RWPE1 (cell line): ENCODE results near the gene PER1.
A peak's percentile ranks its signal among the peaks of the same experiment; 100 is the strongest.

Experiments
- CTCF ChIA-PET: fragments of 350-600 bp; sonication (Branson Sonifier 250); formaldehyde crosslinking; extraction: SDS; loops from one replicate; lab custom pipeline; 2021; lab: Yijun Ruan, JAX
- POLR2A ChIA-PET: fragments of 400-600 bp; formaldehyde crosslinking; extraction: SDS; loops from one replicate; lab custom pipeline; 2020; ENCODE audit warnings: antibody characterized with exemption; ENCODE audit not compliant: low non-redundant PET; lab: Yijun Ruan, JAX
- DNase-seq: peaks from one replicate; pipeline ENCODE4 v3.0.0; 2012; ENCODE audit warnings: low spot score
- H3K27ac ChIP-seq: fragments of 450-650 bp; 2 replicates; pipeline ENCODE4 v1.5.1; 2017
- CTCF ChIP-seq: fragments of 450-650 bp; conservative IDR thresholded peaks from 2 replicates; pipeline ENCODE4 v1.5.1; 2017; ENCODE audit warnings: low read depth, mild to moderate bottlenecking

PER1 gene

GRCh38 chr17:8119581-8120519 is 32.4 kb downstream of the PER1 start:
- ChIA-PET CTCF (interaction anchor here (0.7 to 5.0 kb wide), 16 partner anchors 10 to 432 kb away, joined by 3 to 48 read pairs (median 4); partner anchors contain the start of genes ALOX12B and WRAP53), POLR2A (no interaction called here)
- peak overlapping the region; percentile 90 for H3K27ac ChIP-seq
- DNase-seq, result no peak
- TF ChIP-seq CTCF, result no peak

GRCh38 chr17:8118769-8119580 is 33.2 kb downstream of the PER1 start:
- POLR2A ChIA-PET, result no interaction called here
- CTCF ChIA-PET, result interaction anchor here (0.7 to 5.0 kb wide), 16 partner anchors 9 to 431 kb away, joined by 3 to 48 read pairs (median 5); partner anchors contain the start of genes ALOX12B and WRAP53
- peak; percentile 91 for TF ChIP-seq CTCF
- DNase-seq, result peak; percentile 75
- peak overlapping the region; percentile 95 for H3K27ac ChIP-seq

- POLR2A ChIA-PET, result interaction anchor here (0.5 kb wide), 1 partner anchor 102 kb away, joined by 3 read pairs; no protein-coding TSS in a partner anchor
- TF ChIP-seq CTCF, result no peak
- peak within 1 kb of the TSS; percentile 95 for H3K27ac ChIP-seq
- DNase-seq, result peak; percentile 91
- CTCF ChIA-PET, result interaction anchor here (0.7 to 5.0 kb wide), 9 partner anchors 8 to 179 kb away, joined by 3 to 48 read pairs (median 6); no protein-coding TSS in a partner anchor
Observed at GRCh38 chr17:8117980-8118768, 34.0 kb downstream of the PER1 start, which contains the start of gene ALOXE3. ALOXE3 (minus strand) TSS chr17:8118514; CDS start chr17:8117990, 524 bp downstream.

- ChIA-PET POLR2A (no interaction called here), CTCF (interaction anchor here (1.5 to 5.0 kb wide), 2 partner anchors 43 to 57 kb away, joined by 3 to 48 read pairs; no protein-coding TSS in a partner anchor)
- no peak for DNase-seq
- TF ChIP-seq CTCF, result no peak
- peak overlapping the region; percentile 95 for H3K27ac ChIP-seq
Observed at GRCh38 chr17:8117367-8117979, 34.7 kb downstream of the PER1 start.

GRCh38 chr17:8116776-8117175 is 35.4 kb downstream of the PER1 start:
- POLR2A ChIA-PET, result no interaction called here
- no peak for TF ChIP-seq CTCF
- no peak for DNase-seq
- CTCF ChIA-PET, result interaction anchor here (0.6 to 5.0 kb wide), 4 partner anchors 23 to 282 kb away, joined by 3 to 48 read pairs (median 4); no protein-coding TSS in a partner anchor
- peak overlapping the region; percentile 95; the same call in 1 of the 2 replicates for H3K27ac ChIP-seq
